Daoy (cell line): ENCODE results near the gene KIF21A. TPM values are rescaled to one million over a fixed set of nuclear protein-coding genes. Genes with fewer than 3 reads are reported as not detected.
A peak's percentile ranks its signal among the peaks of the same experiment; 100 is the strongest.
"Not testable (repeated sequence)": the region's sequence is repeated elsewhere in the genome, so short reads cannot be mapped to it uniquely, and the experiment has no call there.

ENCODE experiments used
- DNase-seq: peaks from one replicate; pipeline ENCODE4 v3.0.0-alpha.2; 2015; ENCODE audit warnings: low read depth
- total RNA-seq: library from RNA; depleted of rRNA; stranded (reverse); fragments of >200 nt; shearing (Covaris generic); gene quantifications from 2 replicates; pipeline ENCODE4 v1.2.3, GENCODE V29; 2014; rRNA removed

KIF21A gene
- 17.2 and 23.8 TPM in 2 replicates for total RNA-seq

GRCh38 chr12:39443081-39443928, at the start of gene KIF21A:
Gene KIF21A (minus strand): TSS chr12:39443120. CDS start chr12:39442970, 150 bp downstream.
- peak; percentile 97 for DNase-seq

- DNase-seq: peak; percentile 50
Measured at GRCh38 chr12:39490500-39491282, 47.8 kb upstream of the KIF21A start.

GRCh38 chr12:39483597-39483996, 40.7 kb upstream of the KIF21A start:
- DNase-seq: no peak

- DNase-seq: no peak
Measured at GRCh38 chr12:39483042-39483441, 40.1 kb upstream of the KIF21A start.

GRCh38 chr12:39476894-39477293, 34.0 kb upstream of the KIF21A start:
- DNase-seq: no peak

- DNase-seq: no peak
Measured at GRCh38 chr12:39476121-39476520, 33.2 kb upstream of the KIF21A start.

GRCh38 chr12:39475136-39475535, 32.2 kb upstream of the KIF21A start:
- not testable (repeated sequence) for DNase-seq

GRCh38 chr12:39467432-39467870, 24.5 kb upstream of the KIF21A start:
- DNase-seq: no peak

GRCh38 chr12:39464976-39465695, 22.2 kb upstream of the KIF21A start:
- no peak for DNase-seq

- DNase-seq: no peak
Measured at GRCh38 chr12:39461059-39461458, 18.1 kb upstream of the KIF21A start.

- no peak for DNase-seq
Measured at GRCh38 chr12:39459027-39459434, 16.1 kb upstream of the KIF21A start.

- no peak for DNase-seq
Measured at GRCh38 chr12:39451977-39452376, 9.1 kb upstream of the KIF21A start.

- no peak for DNase-seq
Measured at GRCh38 chr12:39448038-39448437, 5.1 kb upstream of the KIF21A start.

- DNase-seq: peak; percentile 8
Measured at GRCh38 chr12:39443929-39444209, 949 bp upstream of the KIF21A start.

GRCh38 chr12:39442831-39443080, 164 bp downstream of the KIF21A start:
- DNase-seq: no peak

- DNase-seq: peak; percentile 56
Measured at GRCh38 chr12:39441963-39442830, 723 bp downstream of the KIF21A start.

GRCh38 chr12:39441189-39441962, 1.5 kb downstream of the KIF21A start:
- DNase-seq: no peak

GRCh38 chr12:39440781-39441180, 2.1 kb downstream of the KIF21A start:
- DNase-seq: peak; percentile 13

GRCh38 chr12:39440101-39440500, 2.8 kb downstream of the KIF21A start:
- DNase-seq: no peak

- DNase-seq: no peak
Measured at GRCh38 chr12:39435531-39435930, 7.4 kb downstream of the KIF21A start.

GRCh38 chr12:39431797-39432196, 11.1 kb downstream of the KIF21A start:
- DNase-seq: no peak
